GF-D8 (cell line): ENCODE measurements around the gene SP110.
"Not testable (repeated sequence)": the region's sequence is repeated elsewhere in the genome, so short reads cannot be mapped to it uniquely, and the experiment has no call there.

Experiments
- DNase-seq: peaks from one replicate; lab custom pipeline; 2025; lab: John Stamatoyannopoulos, UW

Gene SP110

GRCh38 chr2:230219419-230220331 lies at the start of gene SP110:
SP110 (minus strand) TSS chr2:230219984; CDS start chr2:230216927, 3,057 bp downstream.
- peak; percentile 63 for DNase-seq

GRCh38 chr2:230268606-230269243 lies 48.9 kb upstream of the SP110 start:
- no peak for DNase-seq

- no peak for DNase-seq
Measured at GRCh38 chr2:230267556-230267955, 47.8 kb upstream of the SP110 start.

- no peak for DNase-seq
Measured at GRCh38 chr2:230267059-230267458, 47.3 kb upstream of the SP110 start.

- no peak for DNase-seq
Measured at GRCh38 chr2:230266638-230267037, 46.9 kb upstream of the SP110 start.

- not testable (repeated sequence) for DNase-seq
Measured at GRCh38 chr2:230264945-230265344, 45.2 kb upstream of the SP110 start.

- DNase-seq = no peak
Measured at GRCh38 chr2:230262246-230262645, 42.5 kb upstream of the SP110 start.

GRCh38 chr2:230258483-230258882 lies 38.7 kb upstream of the SP110 start:
- DNase-seq = no peak

GRCh38 chr2:230256733-230257332 lies 37.0 kb upstream of the SP110 start:
- DNase-seq = no peak

GRCh38 chr2:230254152-230254881 lies 34.5 kb upstream of the SP110 start:
- DNase-seq = no peak

- no peak for DNase-seq
Measured at GRCh38 chr2:230250231-230250630, 30.4 kb upstream of the SP110 start.

- no peak for DNase-seq
Measured at GRCh38 chr2:230246206-230246605, 26.4 kb upstream of the SP110 start.

GRCh38 chr2:230244211-230244610 lies 24.4 kb upstream of the SP110 start:
- no peak for DNase-seq

GRCh38 chr2:230234845-230235244 lies 15.1 kb upstream of the SP110 start:
- no peak for DNase-seq

GRCh38 chr2:230234122-230234722 lies 14.4 kb upstream of the SP110 start:
- DNase-seq = no peak

- no peak for DNase-seq
Measured at GRCh38 chr2:230231251-230231650, 11.5 kb upstream of the SP110 start.

- DNase-seq = no peak
Measured at GRCh38 chr2:230230496-230231200, 10.9 kb upstream of the SP110 start.

GRCh38 chr2:230230087-230230486 lies 10.3 kb upstream of the SP110 start:
- DNase-seq = no peak

GRCh38 chr2:230227216-230227615 lies 7.4 kb upstream of the SP110 start:
- DNase-seq = no peak

- no peak for DNase-seq
Measured at GRCh38 chr2:230226051-230226551, 6.3 kb upstream of the SP110 start.

- no peak for DNase-seq
Measured at GRCh38 chr2:230225486-230225885, 5.7 kb upstream of the SP110 start, which contains the start of gene SP140. SP140 (plus strand) TSS chr2:230225736; CDS start chr2:230225845, 109 bp downstream.
